ENCODE data around the gene CADPS. TPM values are rescaled to one million over a fixed set of nuclear protein-coding genes. Genes with fewer than 3 reads are reported as not detected.

The CADPS gene
- total and polyA plus RNA-seq, 2 of the 4 experiments (the other 2 are of a cell fraction) = not detected

DNA sequence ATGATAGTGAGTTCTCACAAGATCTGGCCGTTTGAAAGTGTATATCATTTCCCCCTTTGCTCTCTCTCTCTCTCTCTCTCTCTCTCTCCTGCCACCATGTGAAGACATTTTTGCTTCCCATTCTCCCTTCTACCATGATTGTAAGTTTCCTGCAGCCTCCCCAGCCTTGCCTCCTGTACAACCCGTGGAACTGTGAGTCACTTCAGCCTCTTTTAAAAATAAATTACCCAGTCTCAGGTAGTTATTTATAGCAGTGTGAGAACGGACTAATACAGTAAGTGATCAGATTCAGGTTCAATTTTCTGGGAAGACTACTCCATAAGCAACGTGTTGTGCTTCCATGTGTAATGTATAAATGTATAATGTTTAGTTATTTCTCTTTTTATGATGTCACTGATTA lies 29.2 kb downstream of the CADPS start:
- no TSS peak for BruUV-seq (replicated peaks)

More for the DNA sequence above, 29.2 kb downstream of the CADPS start:
- no peak for TF ChIP-seq FOS (IDR thresholded peaks at IDR 0.05; ENCODE audit: low read depth, low read length)
- TF ChIP-seq CHD1 (IDR thresholded peaks at IDR 0.05; ENCODE audit: low read depth, low read length) = no peak
- TF ChIP-seq ELK1 (IDR thresholded peaks at IDR 0.05; ENCODE audit: borderline replicate concordance, low read depth, low read length) = no peak
- no peak for TF ChIP-seq MAFK (IDR thresholded peaks at IDR 0.05; ENCODE audit: low read depth, low read length)
- TF ChIP-seq, protein P1, sequence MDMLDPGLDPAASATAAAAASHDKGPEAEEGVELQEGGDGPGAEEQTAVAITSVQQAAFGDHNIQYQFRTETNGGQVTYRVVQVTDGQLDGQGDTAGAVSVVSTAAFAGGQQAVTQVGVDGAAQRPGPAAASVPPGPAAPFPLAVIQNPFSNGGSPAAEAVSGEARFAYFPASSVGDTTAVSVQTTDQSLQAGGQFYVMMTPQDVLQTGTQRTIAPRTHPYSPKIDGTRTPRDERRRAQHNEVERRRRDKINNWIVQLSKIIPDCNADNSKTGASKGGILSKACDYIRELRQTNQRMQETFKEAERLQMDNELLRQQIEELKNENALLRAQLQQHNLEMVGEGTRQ (IDR thresholded peaks at IDR 0.05; ENCODE audit: low read depth, low read length) = no peak
- TF ChIP-seq, protein P2, sequence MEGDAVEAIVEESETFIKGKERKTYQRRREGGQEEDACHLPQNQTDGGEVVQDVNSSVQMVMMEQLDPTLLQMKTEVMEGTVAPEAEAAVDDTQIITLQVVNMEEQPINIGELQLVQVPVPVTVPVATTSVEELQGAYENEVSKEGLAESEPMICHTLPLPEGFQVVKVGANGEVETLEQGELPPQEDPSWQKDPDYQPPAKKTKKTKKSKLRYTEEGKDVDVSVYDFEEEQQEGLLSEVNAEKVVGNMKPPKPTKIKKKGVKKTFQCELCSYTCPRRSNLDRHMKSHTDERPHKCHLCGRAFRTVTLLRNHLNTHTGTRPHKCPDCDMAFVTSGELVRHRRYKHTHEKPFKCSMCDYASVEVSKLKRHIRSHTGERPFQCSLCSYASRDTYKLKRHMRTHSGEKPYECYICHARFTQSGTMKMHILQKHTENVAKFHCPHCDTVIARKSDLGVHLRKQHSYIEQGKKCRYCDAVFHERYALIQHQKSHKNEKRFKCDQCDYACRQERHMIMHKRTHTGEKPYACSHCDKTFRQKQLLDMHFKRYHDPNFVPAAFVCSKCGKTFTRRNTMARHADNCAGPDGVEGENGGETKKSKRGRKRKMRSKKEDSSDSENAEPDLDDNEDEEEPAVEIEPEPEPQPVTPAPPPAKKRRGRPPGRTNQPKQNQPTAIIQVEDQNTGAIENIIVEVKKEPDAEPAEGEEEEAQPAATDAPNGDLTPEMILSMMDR (conservative IDR thresholded peaks at IDR 0.05; ENCODE audit: low read depth, low read length) = no peak
- TF ChIP-seq RAD21 (IDR thresholded peaks at IDR 0.05; ENCODE audit: low read length) = no peak
- no peak for TF ChIP-seq RCOR1 (IDR thresholded peaks at IDR 0.05; ENCODE audit: insufficient replicate concordance, low read length)
- no peak for TF ChIP-seq BHLHE40 (IDR thresholded peaks at IDR 0.05; ENCODE audit: low read depth, low read length)
- TF ChIP-seq MAZ (IDR thresholded peaks at IDR 0.05; ENCODE audit: borderline replicate concordance, low read depth, low read length) = no peak
- TF ChIP-seq CEBPB (IDR thresholded peaks at IDR 0.05; ENCODE audit: low read depth, low read length) = no peak
- TF ChIP-seq SMC3 (IDR thresholded peaks at IDR 0.05; ENCODE audit: low read depth, low read length) = no peak
- TF ChIP-seq NFE2L2 (IDR thresholded peaks at IDR 0.05; ENCODE audit: low read depth, low read length) = no peak
- TF ChIP-seq MXI1 (IDR thresholded peaks at IDR 0.05; ENCODE audit: borderline replicate concordance, low read depth, low read length) = no peak
- no peak for TF ChIP-seq RFX5 (IDR thresholded peaks at IDR 0.05; ENCODE audit: low read depth, low read length)
- TF ChIP-seq POLR2A (IDR thresholded peaks at IDR 0.05; ENCODE audit: low read depth, low read length) = no peak
- Histone ChIP-seq H3K4me3 (ENCODE audit: insufficient read depth, low read depth, low read length) (no peak overlapping the region), H2BK15ac (ENCODE audit: low read depth, low read length) (no peak overlapping the region), H3K14ac (replicated peaks; ENCODE audit: low read depth, low read length) (no peak overlapping the region), H3K4me2 (ENCODE audit: low read depth, low read length) (no peak overlapping the region), H2BK20ac (ENCODE audit: low read depth, low read length) (no peak overlapping the region), H3K4me1 (ENCODE audit: control insufficient read depth, insufficient read depth, low read length) (no peaks in the 10 kb centered on the region), H3K27me3 (ENCODE audit: control insufficient read depth, insufficient read depth, low read length) (no peaks in the 10 kb centered on the region), H3K9me1 (ENCODE audit: insufficient read depth, low read length) (no peaks in the 10 kb centered on the region), H3K18ac (ENCODE audit: low read depth, low read length) (no peak overlapping the region), H2BK120ac (ENCODE audit: low read depth, low read length) (no peak overlapping the region), H4K8ac (ENCODE audit: low read depth in 2 of 2, low read length in 2 of 2) (no peak overlapping the region), H3K23ac (ENCODE audit: low read depth, low read length) (no peak overlapping the region), H4K20me1 (ENCODE audit: insufficient read depth, low read length) (no peaks in the 10 kb centered on the region), H2AFZ (replicated peaks; ENCODE audit: low read length, poor library complexity) (no peak overlapping the region), H3K9ac (ENCODE audit: low read depth, low read length) (no peak overlapping the region), H2BK5ac (ENCODE audit: low read depth, low read length, poor library complexity, severe bottlenecking) (no peak overlapping the region), H3K4ac (ENCODE audit: low read depth, low read length) (no peak overlapping the region), H3K27ac (ENCODE audit: insufficient read depth, low read length) (no peak overlapping the region), H2AK9ac (replicated peaks; ENCODE audit: low read depth, low read length, poor library complexity) (no peak overlapping the region), H3K36me3 (ENCODE audit: control insufficient read depth, insufficient read depth, low read length) (no peaks in the 10 kb centered on the region), H3K56ac (ENCODE audit: extremely low read depth, insufficient read depth, low read length) (no peak overlapping the region), H4K5ac (ENCODE audit: low read depth, low read length) (no peak overlapping the region), H2AK5ac (ENCODE audit: low read depth, low read length) (no peak overlapping the region), H3K9me3 (ENCODE audit: control insufficient read depth, insufficient read depth, low read length) (no peaks in the 10 kb centered on the region), H4K91ac (ENCODE audit: insufficient read depth, low read depth, low read length) (no peak overlapping the region), H3K79me1 (ENCODE audit: low read depth in 1 of 2, low read length in 2 of 2) (no peaks in the 10 kb centered on the region)
- in situ Hi-C loops (cut with MboI; ENCODE audit: low sequenced_read_pairs) = no loop called here
- dilution Hi-C loops (cut with HindIII; ENCODE audit: low sequenced_read_pairs, unreplicated experiment) = no loop called here
- ATAC-seq (ENCODE audit: low read depth) (no peak), DNase-seq (no peak)
- ChIA-PET CTCF (no interaction called here), POLR2A (ENCODE audit: unreplicated experiment) (no interaction called here)
- no CpG with 5 or more reads among the region's 4 CpGs for WGBS, 2 experiments (ENCODE audit: extremely low coverage in 2 of 2, insufficient read length in 1 of 2)
- intact Hi-C loops (cut with micrococcal nuclease) = no loop called here
